ENCODE results near the gene GPR78. TPM values are rescaled to one million over a fixed set of nuclear protein-coding genes. Genes with fewer than 3 reads are reported as not detected.

The GPR78 gene
- total RNA-seq, 1 donor from 2014 or later = 0.21 TPM

DNA sequence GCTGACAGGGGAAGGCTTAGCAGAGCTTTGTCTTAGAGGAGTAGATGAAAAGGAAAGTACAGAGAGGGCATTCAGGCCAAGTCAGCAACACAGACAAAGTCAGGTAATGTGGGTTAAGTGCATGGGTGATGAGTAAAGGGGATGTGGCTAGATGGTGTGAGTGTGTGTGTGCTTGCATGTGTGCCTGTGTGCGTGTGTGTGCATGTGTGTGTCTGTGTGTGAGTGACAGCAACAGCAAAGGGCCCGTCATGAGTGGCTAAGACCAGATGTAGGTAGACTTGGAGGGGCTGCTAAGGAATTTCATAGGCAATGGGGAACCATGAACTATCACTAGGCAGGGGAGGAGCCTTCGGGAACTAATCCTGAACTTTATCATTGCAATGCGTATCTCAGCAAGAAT is 2.2 kb upstream of the GPR78 start:
- intact Hi-C loops (cut with DNase I) = no loop called here
- Histone ChIP-seq H3K4me1 (no peaks in the 10 kb centered on the region), H3K9me3 (no peaks in the 10 kb centered on the region), H3K27me3 (ENCODE audit: low read depth) (peaks cover 43% of the 10 kb centered on the region), H3K4me3 (no peak overlapping the region), H3K36me3 (no peaks in the 10 kb centered on the region), H3K27ac (no peak overlapping the region)
- TF ChIP-seq, protein P1, sequence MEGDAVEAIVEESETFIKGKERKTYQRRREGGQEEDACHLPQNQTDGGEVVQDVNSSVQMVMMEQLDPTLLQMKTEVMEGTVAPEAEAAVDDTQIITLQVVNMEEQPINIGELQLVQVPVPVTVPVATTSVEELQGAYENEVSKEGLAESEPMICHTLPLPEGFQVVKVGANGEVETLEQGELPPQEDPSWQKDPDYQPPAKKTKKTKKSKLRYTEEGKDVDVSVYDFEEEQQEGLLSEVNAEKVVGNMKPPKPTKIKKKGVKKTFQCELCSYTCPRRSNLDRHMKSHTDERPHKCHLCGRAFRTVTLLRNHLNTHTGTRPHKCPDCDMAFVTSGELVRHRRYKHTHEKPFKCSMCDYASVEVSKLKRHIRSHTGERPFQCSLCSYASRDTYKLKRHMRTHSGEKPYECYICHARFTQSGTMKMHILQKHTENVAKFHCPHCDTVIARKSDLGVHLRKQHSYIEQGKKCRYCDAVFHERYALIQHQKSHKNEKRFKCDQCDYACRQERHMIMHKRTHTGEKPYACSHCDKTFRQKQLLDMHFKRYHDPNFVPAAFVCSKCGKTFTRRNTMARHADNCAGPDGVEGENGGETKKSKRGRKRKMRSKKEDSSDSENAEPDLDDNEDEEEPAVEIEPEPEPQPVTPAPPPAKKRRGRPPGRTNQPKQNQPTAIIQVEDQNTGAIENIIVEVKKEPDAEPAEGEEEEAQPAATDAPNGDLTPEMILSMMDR (IDR thresholded peaks at IDR 0.05) = no peak
- ATAC-seq = no peak
- no peak for DNase-seq

DNA sequence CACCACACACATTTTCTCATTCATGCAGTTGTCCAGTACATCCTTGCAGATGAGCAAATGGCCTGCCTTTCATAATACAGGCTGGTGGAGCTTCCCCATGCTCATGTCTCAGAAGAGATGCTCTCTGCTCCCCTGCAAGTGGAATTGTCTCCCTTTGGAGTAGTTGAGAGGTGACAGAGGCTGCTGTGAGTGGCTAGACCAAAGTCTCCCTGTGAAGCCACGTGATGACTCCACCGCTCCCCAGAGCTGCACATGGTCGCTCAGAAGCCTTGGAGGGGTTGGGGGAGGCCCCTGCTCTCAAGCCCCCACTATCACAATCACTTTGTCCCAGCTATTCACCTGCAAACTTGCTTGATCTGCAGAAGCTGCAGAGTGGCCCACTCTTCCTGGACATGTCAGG is 1.5 kb upstream of the GPR78 start:
- Histone ChIP-seq H3K27me3 (ENCODE audit: low read depth) (peaks cover 43% of the 10 kb centered on the region), H3K4me1 (no peaks in the 10 kb centered on the region), H3K9me3 (no peaks in the 10 kb centered on the region), H3K4me3 (no peak overlapping the region), H3K27ac (no peak overlapping the region), H3K36me3 (no peaks in the 10 kb centered on the region)
- TF ChIP-seq, protein P1 (IDR thresholded peaks at IDR 0.05) = no peak
- DNase-seq (no peak), ATAC-seq (no peak)
- intact Hi-C loops (cut with DNase I) = no loop called here

DNA sequence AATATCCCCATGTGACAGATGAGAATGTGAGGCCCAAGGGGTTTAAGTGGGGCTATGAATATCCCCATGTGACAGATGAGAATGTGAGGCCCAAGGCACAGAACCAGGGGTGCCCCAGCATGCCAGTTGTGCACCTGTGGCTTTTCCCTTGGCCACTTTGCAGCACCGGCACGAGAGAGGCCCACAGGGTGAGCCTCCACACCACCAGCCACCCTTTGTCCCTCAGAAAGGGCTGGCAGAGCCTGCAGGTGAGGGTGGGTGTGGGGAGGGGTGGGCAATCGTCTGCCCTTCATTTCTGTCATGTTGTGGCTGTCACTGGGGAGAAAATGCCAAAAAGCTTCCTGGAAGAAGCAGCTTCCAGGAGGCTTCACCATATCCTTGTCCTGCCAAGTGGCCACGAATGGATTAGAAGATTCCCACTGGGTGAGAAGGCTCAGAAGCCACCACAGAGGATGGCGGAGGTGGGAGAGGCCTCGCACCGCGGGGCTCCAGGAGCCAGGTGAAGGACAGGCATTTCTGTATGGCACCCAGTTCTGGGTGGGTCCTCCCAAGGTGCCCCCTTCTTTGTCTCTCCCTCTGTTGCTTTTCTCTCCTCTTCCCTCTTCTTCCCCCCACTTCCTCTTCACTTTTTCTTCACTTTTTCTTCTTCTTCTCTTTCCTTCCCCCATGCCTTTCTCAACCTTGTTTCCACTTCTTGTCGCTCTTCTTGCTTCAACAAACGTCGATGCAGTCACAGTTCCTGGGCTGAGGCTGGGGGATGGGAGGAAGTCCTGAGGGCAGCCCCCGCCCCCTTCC is 469 bp upstream of the GPR78 start:
- no peaks in the 10 kb centered on the region for H3K9me3 ChIP-seq
- DNase-seq (no peak), ATAC-seq (no peak)
- TF ChIP-seq, protein P1 (IDR thresholded peaks at IDR 0.05) = no peak
- intact Hi-C loops (cut with DNase I) = no loop called here
- no peaks in the 10 kb centered on the region for H3K36me3 ChIP-seq
- H3K27ac ChIP-seq = no peak overlapping the region
- no peaks in the 10 kb centered on the region for H3K4me1 ChIP-seq
- peaks cover 47% of the 10 kb centered on the region for H3K27me3 ChIP-seq (ENCODE audit: low read depth)
- H3K4me3 ChIP-seq = no peak overlapping the region

DNA sequence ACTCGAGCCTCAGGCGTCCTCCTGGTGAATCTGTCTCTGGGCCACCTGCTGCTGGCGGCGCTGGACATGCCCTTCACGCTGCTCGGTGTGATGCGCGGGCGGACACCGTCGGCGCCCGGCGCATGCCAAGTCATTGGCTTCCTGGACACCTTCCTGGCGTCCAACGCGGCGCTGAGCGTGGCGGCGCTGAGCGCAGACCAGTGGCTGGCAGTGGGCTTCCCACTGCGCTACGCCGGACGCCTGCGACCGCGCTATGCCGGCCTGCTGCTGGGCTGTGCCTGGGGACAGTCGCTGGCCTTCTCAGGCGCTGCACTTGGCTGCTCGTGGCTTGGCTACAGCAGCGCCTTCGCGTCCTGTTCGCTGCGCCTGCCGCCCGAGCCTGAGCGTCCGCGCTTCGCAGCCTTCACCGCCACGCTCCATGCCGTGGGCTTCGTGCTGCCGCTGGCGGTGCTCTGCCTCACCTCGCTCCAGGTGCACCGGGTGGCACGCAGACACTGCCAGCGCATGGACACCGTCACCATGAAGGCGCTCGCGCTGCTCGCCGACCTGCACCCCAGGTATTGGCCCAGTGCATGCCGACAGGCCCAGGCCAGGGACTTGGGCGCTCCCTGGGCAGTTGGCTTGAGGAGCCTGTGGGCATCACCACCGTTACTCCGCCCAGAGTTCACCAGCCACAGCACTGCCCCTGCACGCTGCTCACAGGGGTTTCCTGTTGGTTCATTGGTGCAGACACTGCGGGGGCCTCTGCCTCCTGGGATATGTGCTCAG is 1.1 kb downstream of the GPR78 start:
- H3K4me3 ChIP-seq = no peak overlapping the region
- ATAC-seq (peak in 1 of 2 donors; percentile 8), DNase-seq (no peak)
- H3K4me1 ChIP-seq = no peaks in the 10 kb centered on the region
- intact Hi-C loops (cut with DNase I) = no loop called here
- H3K27ac ChIP-seq = no peak overlapping the region
- H3K36me3 ChIP-seq = no peaks in the 10 kb centered on the region
- H3K9me3 ChIP-seq = no peaks in the 10 kb centered on the region
- TF ChIP-seq, protein P1 (IDR thresholded peaks at IDR 0.05) = no peak
- peaks cover 57% of the 10 kb centered on the region for H3K27me3 ChIP-seq (ENCODE audit: low read depth)

DNA sequence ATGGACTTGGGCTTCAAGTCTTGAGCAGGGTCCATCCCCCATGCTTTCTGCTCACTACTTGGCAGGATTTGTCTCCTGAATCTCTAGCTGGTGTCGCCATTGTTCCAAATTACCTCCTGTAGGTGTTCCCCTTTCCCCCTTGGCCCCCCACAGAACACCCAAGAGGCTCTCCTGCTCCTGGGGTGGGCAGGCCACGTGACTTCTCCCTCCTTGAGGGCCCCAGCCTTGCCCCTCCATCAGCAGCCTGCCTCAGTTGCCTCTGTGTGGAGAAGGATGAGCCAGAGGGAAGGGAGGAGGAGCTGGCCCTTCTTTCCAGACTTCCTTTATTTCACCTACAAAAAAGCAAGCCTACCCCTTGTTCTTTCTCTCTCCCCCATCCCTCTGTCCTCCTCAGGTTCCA is 1.8 kb downstream of the GPR78 start:
- no peak for ATAC-seq
- H3K27ac ChIP-seq = no peak overlapping the region
- TF ChIP-seq, protein P1 (IDR thresholded peaks at IDR 0.05) = no peak
- H3K27me3 ChIP-seq (ENCODE audit: low read depth) = peaks cover 61% of the 10 kb centered on the region
- intact Hi-C loops (cut with DNase I) = no loop called here
- no peaks in the 10 kb centered on the region for H3K9me3 ChIP-seq
- no peak overlapping the region for H3K4me3 ChIP-seq
- H3K4me1 ChIP-seq = no peaks in the 10 kb centered on the region
- no peaks in the 10 kb centered on the region for H3K36me3 ChIP-seq
- DNase-seq = no peak
